GM12878 (cell line): Measurements from ENCODE around the gene PTPRN2.

ENCODE experiments used
- CTCF ChIP-seq, 3 experiments: IDR thresholded peaks in 2 of 3; conservative IDR thresholded peaks in 1 of 3; 2 replicates each; pipeline ENCODE4 v1.5.1; 2011; ENCODE audit warnings: low read depth in 3 of 3, low read length in 3 of 3, mild to moderate bottlenecking in 3 of 3, control low read depth in 2 of 3, moderate library complexity in 2 of 3, inconsistent platforms in 1 of 3, mixed read lengths in 1 of 3; ENCODE audit not compliant: control insufficient read depth in 2 of 3, insufficient read depth in 1 of 3; ENCODE audit errors: extremely low read depth in 1 of 3
- EZH2 ChIP-seq: IDR thresholded peaks from 2 replicates; pipeline ENCODE4 v1.6.1; 2012; ENCODE audit warnings: low read depth, mild to moderate bottlenecking, control low read depth, inconsistent platforms, low read length, borderline replicate concordance; ENCODE audit not compliant: control insufficient read depth
- MTA3 ChIP-seq: IDR thresholded peaks from 2 replicates; pipeline ENCODE4 v1.6.1; 2012; ENCODE audit warnings: low read length, inconsistent platforms, borderline replicate concordance

- TF ChIP-seq EZH2 = no peak
- TF ChIP-seq CTCF (IDR thresholded peaks at IDR 0.05 in 2 of 3, conservative IDR thresholded peaks at IDR 0.05 in 1 of 3; ENCODE audit: control insufficient read depth in 2 of 3, extremely low read depth in 1 of 3, insufficient read depth in 1 of 3, low read depth in 3 of 3, low read length in 3 of 3) = no peak
- TF ChIP-seq MTA3 = no peak
These were observed 1029.1 kb downstream of the PTPRN2 start for GRCh38 chr7:157558516-157558874.
